GM18951 (cell line): ENCODE measurements around the gene QARS1.

ENCODE experiments used
- POLR2A ChIP-seq: IDR thresholded peaks from 4 replicates; pipeline ENCODE4 v1.6.1; 2011; ENCODE audit warnings: mild to moderate bottlenecking; ENCODE audit not compliant: insufficient read length, insufficient read depth; ENCODE audit errors: extremely low read depth
- in situ Hi-C: fragments of 300-500 bp; cut with MboI; formaldehyde crosslinking; loops from one replicate; pipeline ENCODE4 v1.12.0; 2022; ENCODE audit warnings: low sequenced_read_pairs, mixed read lengths, inconsistent platforms; ENCODE audit not compliant: unreplicated experiment

Gene QARS1

DNA sequence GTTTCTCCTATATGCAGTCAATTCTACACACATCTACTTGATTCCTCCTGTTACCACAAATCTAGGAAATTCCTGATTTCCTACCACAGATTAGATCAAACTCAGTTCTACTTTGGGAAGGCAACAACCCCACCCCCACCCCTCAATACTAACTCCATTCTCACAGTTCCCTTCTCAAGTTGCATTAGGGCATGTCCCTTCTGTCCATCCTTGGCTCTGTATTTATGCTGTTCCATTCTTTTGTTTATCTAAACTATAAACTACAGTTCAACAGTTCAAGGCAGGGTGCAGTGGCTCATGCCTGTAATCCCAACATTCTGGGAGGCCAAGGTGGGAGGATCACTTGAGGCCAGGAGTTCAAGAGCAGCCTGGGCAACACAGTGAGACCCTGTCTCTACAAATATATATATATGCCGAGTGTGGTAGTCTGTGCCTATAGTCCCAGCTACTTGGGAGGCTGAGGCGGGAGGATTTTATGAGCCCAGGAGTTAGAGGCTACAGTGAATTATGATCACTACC, 50.2 kb downstream of the QARS1 start:
- in situ Hi-C loops = no loop called here
- no peak for TF ChIP-seq POLR2A

DNA sequence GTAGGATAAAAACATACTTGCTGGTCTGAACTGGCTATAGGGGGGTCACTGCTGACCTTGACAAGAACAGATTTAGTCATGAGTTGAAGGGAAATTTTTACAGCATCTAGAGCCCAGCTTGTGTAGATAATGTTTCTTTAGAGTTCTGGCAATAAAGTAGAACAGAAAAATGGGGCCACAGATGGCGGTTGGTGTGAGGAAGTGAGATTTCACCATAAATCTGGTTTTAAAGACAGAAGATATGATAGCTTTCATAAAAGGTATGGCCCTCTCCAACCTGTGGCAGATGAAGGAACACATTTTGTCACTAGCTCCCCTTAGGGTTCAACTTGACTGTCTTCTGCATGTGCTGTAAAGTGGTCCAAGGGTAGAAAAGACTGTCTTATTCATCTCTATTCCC, 51.0 kb downstream of the QARS1 start:
- in situ Hi-C loops = no loop called here
- TF ChIP-seq POLR2A = no peak
